GDM1 (cell line): ENCODE data around the gene LAP3.

Experiments
- DNase-seq: peaks from one replicate; lab custom pipeline; 2025; lab: John Stamatoyannopoulos, UW

The LAP3 gene

DNA sequence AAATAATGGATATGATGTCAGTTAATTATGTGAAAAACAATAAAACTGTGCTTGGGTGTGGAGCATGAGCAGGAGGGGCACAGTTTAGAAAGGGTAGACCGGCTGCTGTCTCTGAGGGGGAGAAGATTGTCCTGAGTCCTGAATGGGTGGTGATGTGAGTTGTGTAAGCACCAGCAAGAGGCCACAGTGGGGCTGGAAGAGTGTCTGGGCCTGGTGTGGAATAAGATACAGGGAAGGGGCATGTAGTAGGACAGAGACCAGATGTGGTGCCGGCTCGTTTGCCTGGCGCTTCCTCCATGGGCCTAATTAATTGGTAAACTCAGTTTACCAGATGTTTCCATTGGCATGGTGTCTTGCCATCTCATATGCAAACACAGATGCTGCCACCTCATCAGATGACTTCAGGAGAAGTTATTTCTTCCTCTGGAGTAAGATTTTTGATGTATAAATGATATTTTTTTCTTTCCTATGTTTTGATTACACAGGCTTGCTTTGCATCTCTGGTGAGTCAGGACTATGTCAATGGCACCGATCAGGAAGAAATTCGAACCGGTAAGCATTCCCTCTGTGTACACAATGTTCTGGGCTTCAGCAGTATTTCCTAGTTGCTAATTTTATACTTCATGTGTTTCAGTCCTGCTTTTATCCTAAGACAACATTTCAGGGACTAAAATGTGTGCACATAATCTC is 42.6 kb downstream of the LAP3 start:
- no peak for DNase-seq

DNA sequence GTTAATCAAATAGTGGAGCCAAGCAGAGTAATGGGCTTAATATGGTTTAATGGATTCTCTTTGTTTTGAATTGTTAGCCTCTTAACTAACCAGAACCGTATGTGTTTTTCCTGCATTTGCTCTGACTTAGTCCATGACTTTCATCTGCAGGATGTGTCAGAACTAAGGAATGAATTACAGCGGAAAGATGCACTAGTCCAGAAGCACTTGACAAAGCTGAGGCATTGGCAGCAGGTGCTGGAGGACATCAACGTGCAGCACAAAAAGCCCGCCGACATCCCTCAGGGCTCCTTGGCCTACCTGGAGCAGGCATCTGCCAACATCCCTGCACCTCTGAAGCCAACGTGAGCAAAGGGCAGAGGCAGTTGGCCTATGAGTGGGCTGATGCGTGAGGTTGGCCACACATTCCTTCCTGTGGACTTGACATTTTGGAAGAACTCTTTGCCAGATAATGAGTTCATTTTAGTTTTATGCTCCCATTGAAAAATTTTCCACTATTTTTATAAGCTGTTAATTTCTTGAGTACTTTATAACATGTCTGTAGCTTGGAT is 46.5 kb downstream of the LAP3 start:
- DNase-seq = no peak

DNA sequence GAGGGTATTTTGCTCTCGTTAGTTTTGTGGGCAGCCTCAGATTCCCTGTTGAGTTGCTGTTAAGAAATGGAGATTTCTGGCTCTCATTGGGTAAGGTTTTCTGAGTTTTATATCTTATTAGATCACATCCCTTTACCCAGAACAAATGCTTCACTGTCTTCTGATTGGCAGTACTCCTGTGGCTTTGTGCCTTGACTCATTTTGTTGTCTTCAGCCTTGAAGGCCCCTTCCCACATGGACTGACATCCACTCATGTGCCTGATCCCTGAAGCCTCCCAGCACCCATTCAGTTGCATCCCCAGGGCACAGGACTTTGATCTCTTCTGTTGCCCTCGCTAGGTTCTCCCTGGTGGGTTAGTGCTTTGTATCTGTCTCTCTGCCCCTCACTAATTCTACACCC is 47.8 kb downstream of the LAP3 start:
- DNase-seq = no peak

DNA sequence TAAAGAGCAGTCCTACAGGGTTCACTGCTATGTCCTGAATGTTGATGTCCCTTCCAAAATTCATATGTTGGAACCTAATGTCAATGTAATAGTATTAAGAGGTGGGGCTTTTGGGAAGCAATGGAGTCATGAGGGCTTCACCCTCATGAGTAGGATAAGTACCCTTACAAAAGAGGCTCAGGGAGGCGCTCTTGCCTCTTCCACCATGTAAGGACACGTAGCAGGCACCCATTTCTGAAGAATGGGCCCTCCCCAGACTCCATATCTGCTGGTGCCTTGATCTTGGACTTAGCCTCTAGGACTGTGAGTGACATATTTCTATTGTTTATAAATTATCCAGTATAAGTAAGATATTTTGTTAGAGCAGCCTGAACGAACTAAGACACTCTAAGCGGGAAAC is 53.2 kb downstream of the LAP3 start:
- DNase-seq = no peak

DNA sequence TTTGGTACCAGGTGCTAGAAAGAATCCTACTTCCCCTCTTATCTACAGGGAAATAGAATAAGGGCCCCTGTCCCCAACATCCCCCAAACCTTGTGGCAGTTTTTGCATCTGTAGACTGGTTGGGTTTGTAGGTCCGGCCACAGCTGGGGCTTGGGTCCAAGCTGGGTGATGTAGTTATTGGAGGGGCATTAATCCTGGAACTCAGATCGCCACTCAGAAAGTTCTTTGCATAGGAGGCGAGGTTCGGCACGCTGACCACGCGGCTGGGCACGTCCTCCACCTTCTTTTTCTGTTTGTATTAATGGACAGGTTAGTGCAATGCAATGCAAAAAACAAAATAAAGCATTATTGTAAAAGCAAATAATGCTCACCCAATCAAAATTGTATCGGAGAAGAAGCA is 56.6 kb downstream of the LAP3 start:
- DNase-seq = no peak

DNA sequence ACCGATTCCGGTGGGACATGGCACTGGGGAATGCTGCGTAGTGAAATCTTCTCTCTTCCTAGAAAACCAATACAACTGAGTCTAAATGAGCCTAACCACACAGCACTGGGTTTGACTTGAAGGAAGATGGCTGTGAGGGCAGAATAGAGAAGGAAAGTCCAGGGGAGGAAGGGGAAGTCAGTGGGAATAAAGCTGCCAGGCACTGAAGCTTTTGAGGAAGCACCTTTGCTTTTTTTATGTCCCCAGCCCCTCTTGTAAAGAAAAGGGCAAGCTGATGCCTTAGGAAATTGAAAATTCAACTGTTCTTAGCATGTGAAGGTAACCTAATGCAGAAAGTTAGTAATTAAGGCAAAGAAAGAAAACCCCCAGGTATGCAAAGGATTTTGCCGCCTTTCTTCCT is 58.1 kb downstream of the LAP3 start:
- DNase-seq = peak; percentile 2

DNA sequence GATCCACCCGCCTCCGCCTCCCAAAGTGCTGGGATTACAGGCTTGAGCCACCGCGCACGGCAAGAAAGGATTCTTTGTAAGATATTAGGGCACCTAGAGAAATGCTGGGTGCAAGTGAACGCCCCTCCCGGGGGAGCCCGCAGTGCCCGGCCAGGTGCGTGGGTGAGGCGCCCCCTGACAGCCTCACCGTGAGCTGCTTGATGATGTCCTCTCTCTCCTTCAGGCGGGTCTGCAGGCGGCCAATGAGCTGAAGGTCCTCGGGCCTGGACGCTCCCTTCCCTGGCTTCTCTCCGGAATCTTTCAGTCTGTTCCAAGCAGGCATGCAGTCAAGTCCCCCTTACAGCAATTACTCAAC is 59.3 kb downstream of the LAP3 start:
- no peak for DNase-seq

DNA sequence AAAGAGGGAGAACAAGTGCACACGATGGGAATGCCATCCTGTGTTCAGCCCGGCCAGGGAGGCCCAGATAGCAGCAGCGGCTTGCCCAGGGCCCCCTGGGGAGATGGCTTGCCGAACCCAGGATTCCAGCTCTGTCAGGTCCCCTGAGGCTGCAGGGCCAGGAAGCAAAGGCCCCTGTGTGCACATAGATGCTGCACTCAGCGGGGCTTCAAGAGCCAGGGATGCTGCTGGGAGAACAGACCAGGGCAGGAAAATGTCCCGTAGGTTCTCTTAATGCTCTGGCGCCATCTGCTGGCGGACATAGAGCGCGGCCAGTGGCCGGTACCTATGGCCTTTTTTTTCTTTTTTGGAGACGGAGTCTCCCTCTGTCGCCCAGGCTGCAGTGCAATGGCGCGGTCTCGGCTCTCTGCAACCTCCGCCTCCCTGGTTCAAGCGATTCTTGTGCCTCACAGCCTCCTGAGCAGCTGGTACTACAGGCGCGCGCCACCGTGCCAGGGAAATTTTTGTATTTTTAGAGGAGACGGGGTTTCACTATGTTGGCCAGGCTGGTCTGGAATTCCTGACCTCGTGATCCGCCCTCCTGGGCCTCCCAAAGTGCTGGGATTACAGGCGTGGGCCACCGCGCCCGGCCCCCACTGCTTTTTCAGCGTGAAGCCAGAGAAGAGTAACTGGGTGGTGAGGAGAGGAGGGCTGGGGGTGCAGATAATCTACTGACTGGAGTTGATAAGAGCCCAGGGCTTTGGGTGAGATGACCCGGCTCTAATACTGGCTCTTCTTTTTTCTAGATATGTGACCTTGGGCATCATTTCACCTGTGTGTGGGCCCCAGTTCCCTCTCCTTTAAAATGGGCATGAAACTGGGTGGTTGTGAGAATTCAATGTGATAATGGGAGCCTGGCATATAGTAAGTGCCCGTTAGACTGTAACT is 60.0 kb downstream of the LAP3 start:
- DNase-seq = peak; percentile 27

DNA sequence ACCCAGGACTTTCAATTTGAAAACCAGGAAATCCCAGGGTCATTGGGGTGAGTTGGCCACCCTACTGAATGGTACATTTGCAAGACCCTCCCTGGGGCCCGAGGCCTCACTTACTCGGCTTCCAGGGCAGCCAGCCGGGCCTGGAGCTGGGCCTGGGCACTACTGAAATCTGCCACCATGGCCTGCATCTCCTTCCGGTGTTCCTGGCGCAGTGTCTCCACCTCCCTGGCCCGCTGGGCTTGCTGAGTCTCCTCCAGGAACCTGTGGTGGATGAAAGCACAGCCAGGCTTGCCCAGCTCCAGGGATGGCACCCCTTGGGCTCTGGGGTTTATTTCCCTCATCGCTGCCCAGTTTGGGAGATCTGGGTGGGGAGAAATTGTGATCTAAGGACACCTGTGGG is 62.1 kb downstream of the LAP3 start:
- no peak for DNase-seq

DNA sequence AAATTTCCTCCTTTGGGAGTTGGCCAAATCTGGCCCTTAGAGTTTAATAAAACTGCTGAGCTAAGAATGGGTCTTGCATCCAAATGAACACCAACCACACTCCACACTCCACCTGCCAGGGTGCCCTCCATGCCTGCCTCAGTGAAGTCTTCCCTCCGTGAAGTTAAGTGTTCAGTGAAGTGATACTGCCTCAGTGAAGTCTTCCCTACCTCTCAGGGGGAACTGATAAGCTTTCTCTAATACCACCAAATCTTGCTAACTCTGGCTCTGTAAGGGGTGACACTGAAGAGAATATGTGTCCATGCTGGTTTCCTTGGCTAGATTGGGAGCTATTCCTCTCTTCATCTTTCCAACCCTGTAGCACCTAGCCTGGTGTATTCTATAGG is 65.4 kb downstream of the LAP3 start:
- DNase-seq = no peak

DNA sequence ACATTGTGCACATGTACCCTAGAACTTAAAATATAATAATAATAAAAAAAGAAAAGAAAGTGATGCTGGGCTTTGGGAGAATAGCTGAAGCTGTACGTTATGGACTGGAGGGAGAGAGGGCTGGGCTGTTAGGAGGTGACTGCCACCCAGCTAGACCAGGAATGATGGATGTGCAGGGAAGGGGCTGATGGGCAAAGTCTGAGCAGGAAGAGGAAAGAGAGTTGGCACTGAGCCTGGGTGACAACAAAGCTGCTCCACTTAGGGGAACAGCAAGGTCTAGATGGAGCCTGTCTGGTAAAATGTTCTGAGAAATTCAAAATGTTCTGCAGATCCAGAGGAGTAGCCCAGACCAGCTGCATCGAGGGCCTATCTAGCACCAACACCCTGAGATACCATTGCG is 69.7 kb downstream of the LAP3 start:
- no peak for DNase-seq

DNA sequence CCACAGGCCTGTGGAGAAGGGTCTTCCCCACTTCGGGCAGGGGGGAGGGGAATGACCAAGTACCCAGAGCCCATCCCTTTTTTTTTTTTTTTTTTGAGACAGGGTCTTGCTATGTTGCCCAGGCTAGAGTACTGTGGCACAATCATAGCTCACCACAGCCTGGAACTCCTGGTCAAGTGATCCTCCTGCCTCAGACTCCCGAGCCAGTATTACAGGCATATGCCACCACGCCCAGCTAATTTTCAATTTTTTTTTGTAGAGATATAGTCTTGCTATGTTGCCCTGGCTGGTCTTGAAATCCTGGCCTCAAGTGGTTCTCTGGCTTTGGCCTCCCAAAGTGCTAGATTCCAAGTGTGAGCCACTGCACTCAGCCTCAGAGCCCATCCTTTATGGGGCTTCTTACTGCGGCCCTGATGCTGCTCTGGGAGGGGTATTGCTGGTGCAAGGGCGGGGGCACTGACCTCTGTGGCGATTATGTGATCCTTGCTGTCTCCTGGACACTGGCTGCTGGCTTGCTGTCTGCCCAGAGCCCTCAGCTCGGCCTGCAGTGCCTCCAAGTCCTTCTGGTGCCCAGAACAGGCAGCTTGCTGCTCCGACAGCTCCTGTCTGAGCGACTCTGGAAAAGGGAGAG is 70.3 kb downstream of the LAP3 start:
- no peak for DNase-seq

DNA sequence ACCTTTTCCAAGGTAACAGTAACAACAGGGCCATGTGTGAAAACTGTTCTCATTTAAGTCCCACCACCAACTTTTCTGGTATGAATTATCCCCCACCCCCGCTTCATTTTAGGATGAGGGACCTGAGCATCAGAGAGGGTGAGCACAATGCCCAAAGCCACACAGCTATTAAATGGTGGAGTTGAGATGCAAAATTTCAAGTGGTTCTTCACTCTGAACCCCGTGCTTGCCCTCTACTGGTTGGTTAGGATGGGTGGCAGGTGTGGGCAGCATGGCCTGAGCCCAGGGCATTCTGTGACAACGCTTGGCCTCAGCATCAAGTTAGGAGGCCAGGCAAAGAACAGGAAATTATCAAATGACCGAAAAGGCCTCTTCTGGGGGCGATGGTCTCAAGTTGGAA is 70.9 kb downstream of the LAP3 start:
- DNase-seq = no peak

DNA sequence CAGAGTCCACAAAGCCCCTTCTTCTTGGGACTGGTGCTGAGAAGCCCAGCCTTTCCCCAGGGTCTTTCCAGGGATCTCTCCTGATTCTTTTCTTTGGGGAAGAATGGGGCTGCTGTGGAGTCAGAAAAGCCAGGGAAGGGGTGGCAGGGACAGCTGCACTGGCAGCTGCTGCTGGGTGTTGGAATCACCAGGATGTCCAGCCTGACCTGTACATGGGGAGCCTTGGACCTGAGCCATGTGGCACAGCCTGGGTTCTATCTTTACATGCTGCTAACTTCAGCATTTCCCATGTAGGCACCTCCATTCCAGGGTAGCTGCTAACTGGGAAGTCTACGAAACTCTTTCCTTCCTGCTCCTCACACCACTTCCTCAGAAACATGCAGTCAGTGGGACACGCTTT is 73.4 kb downstream of the LAP3 start:
- DNase-seq = no peak

DNA sequence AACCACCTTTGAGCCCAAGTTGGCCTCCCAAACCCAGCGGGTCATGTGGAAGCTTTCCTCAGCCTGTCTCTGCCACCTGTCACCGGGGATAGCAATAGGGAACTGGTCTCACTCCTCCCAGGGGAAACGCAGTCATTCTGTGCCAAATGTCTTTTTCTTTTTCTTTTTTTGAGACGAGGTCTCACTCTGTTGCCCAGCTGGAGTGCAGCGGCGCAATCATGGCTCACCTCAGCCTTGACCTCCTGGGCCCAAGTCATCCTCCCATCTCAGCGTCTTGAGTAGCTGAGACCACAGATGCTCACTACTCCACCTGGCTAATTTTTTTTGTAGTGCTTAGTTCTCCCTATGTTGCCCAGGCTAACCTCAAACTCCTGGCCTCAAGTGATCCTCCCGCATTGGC is 77.7 kb downstream of the LAP3 start:
- no peak for DNase-seq

DNA sequence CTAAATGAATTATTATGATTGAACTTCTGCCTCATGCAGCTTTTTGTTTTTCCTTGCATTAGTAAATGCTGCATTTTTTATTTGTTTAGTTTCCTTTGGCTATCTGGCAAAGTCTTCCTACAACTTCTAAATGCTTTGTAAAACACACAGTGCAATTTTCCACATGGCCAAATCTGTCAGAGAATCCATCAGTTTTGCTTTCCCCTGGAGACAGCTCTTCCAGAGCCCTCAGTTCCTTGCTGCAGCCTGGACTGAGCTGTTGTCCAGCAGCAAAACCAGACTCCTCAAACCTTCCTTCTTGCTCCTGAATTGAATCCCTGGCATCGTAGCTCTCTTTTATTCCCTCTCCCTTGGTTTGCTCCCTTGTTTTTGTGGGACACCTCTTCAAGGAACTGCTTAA is 80.1 kb downstream of the LAP3 start:
- DNase-seq = no peak
